AG04449 (cell line): ENCODE results near the gene JAZF1.

Source experiments
- CTCF ChIA-PET: fragments of 350-600 bp; formaldehyde crosslinking; extraction: SDS; loops from one replicate; lab custom pipeline; 2021; ENCODE audit warnings: antibody characterized with exemption; lab: Yijun Ruan, JAX
- POLR2A ChIA-PET: fragments of 400-600, 350-600 bp; formaldehyde crosslinking; extraction: SDS; loops from one replicate; lab custom pipeline; 2020; ENCODE audit warnings: antibody characterized with exemption, inconsistent platforms; lab: Yijun Ruan, JAX
- DNase-seq: peaks from one replicate; pipeline ENCODE4 v3.0.0-alpha.2; 2010; ENCODE audit warnings: low read depth, low spot score
- H3K4me3 ChIP-seq: 2 replicates; pipeline ENCODE4 v1.5.1; 2011; ENCODE audit warnings: low read depth, mild to moderate bottlenecking, control low read depth, low read length
- TF ChIP-seq, protein P1 (sequence below): IDR thresholded peaks from one replicate; pipeline ENCODE4 v1.5.1; 2011; ENCODE audit warnings: mild to moderate bottlenecking, moderate library complexity, low read length, control low read depth, inconsistent platforms; ENCODE audit not compliant: insufficient read depth; ENCODE audit errors: missing control alignments

JAZF1 gene

DNA sequence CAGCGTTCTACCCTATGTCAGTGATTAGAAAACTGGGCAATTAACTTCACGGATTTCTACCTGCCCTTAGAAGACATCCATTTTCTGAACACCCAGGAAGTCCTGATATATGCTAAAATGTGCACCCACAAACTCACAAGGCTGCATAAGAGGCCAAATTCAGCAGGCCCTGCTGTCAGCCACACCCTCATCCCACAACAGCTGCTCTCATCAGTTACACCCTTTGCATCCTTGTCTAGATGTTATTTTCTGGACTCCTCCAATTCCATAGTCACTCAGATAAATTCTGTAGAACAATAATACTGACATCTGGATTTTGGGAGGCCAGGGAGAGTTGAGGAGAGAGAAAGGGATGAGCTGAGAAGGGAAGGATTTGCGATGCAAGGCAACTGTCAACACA lies 231.7 kb downstream of the JAZF1 start:
- DNase-seq = no peak
- POLR2A ChIA-PET = no interaction called here
- CTCF ChIA-PET = no interaction called here
- H3K4me3 ChIP-seq = no peak overlapping the region
- TF ChIP-seq, protein P1, sequence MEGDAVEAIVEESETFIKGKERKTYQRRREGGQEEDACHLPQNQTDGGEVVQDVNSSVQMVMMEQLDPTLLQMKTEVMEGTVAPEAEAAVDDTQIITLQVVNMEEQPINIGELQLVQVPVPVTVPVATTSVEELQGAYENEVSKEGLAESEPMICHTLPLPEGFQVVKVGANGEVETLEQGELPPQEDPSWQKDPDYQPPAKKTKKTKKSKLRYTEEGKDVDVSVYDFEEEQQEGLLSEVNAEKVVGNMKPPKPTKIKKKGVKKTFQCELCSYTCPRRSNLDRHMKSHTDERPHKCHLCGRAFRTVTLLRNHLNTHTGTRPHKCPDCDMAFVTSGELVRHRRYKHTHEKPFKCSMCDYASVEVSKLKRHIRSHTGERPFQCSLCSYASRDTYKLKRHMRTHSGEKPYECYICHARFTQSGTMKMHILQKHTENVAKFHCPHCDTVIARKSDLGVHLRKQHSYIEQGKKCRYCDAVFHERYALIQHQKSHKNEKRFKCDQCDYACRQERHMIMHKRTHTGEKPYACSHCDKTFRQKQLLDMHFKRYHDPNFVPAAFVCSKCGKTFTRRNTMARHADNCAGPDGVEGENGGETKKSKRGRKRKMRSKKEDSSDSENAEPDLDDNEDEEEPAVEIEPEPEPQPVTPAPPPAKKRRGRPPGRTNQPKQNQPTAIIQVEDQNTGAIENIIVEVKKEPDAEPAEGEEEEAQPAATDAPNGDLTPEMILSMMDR = no peak

DNA sequence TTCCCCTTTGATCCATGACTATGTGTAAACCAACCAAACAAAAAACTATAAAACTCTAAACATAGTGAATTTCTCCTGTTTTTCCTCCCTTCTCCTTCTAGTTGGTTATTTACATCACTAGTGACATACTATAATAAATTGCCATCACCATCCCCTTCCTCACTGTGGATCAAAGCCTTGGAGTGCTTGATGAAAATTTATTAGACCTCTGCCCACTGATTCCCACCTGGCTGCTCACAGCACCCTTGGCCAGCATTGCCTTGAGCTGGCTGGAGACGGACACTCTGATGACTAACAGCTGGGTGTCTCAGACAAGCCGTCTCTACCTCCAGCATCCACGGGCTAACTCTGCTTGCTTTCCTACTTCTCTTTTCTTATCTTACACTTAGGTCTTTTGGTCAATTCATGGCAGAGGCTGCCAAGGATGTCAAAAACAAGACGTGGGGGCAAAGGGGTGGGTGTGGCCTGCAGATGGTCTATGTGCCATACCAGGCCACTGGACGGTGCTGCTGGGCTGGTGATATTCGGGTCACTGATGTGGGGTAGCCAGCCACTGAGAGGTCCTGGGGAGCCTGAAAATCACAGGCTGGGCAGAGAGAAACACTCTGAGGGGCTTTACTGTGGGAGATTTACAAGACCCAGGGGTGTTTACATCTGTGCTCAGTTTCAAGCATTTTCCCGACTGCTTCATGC lies 232.9 kb downstream of the JAZF1 start:
- no peak for DNase-seq
- H3K4me3 ChIP-seq = no peak overlapping the region
- CTCF ChIA-PET = no interaction called here
- TF ChIP-seq, protein P1 = no peak
- POLR2A ChIA-PET = no interaction called here

DNA sequence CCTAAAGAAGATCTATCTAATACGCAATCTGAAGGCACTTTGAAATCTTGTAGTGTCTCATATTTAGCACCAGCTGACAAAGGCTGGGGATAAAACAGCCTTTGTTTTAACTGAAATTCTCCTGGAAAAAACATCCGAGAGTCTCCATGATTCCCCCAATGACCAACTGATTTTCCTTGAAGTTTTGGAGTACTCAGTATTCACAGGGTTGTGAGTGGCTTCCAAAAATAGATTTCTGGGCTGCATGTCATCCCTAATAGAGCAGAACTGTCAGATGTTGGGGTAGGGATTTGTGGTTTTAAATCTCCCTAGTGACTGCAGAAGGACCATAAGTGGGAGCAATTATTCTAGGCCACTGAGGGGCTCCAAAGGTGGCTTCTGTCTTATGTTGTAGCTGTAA lies 234.2 kb downstream of the JAZF1 start:
- TF ChIP-seq, protein P1 = no peak
- CTCF ChIA-PET = interaction anchor here (1.2 to 1.9 kb wide), 2 partner anchors 132 to 147 kb away, joined by 3 to 4 read pairs; no protein-coding TSS in a partner anchor
- DNase-seq = no peak
- no peak overlapping the region for H3K4me3 ChIP-seq
- POLR2A ChIA-PET = no interaction called here

DNA sequence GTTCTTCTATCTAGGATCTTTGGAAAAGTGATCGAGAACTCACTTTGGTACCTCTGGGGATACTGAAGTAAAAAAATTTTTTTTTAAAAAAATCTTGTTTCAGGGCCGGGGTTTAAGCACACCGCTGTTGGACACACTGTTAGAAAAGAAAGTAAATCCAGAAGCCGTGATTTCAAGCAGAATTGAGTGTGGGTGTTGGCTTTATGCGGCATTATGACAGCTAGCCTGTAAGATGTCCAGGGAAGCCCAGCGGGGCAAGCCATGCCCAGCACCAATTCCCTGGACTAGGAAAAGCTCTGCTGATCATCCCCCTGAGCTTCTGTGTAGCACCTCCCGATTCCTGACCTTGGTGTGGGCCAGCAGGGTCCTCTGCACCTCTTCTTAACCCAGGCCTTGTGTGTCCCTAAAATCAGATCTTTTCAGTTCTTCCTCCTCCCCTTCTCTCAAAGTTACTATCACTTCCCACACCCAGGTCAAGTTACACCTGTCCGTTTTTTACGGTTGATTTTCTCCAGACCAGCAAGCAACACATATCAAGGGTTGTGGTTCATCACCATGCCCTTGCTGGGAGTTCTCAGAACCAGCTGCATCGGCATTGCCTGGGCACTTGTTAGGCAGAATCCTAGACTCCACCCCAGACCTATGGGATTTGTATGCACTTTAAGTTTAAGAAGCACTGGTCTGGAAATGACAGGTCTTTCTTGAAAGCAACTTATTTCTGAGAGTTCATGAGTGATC lies 235.4 kb downstream of the JAZF1 start:
- ChIA-PET POLR2A (no interaction called here), CTCF (interaction anchor here (1.2 to 1.9 kb wide), 2 partner anchors 133 to 149 kb away, joined by 3 to 4 read pairs; no protein-coding TSS in a partner anchor)
- DNase-seq = no peak
- TF ChIP-seq, protein P1 = no peak
- H3K4me3 ChIP-seq = no peak overlapping the region

DNA sequence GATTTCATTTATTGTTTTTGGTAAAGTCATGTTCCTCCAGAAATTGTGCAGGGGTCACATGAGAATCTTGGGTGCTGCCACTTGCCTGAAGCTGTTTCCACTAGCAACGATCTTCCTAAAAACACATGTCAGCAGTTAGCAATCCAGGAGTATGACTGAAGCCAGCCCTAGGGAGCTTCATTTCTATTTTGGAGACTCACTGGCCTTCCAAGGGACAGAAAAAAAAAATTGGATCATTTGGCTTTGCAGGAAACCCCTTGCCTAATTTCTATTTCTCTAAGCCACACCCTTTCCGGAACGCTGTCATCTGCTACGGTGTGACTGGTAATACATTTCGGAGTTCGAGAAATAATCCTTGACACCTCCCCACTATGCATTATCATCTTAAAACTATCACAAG lies 236.0 kb downstream of the JAZF1 start:
- ChIA-PET POLR2A (no interaction called here), CTCF (interaction anchor here (1.4 kb wide), 1 partner anchor 75 kb away, joined by 5 read pairs; no protein-coding TSS in a partner anchor)
- TF ChIP-seq, protein P1 = no peak
- H3K4me3 ChIP-seq = no peak overlapping the region
- no peak for DNase-seq

DNA sequence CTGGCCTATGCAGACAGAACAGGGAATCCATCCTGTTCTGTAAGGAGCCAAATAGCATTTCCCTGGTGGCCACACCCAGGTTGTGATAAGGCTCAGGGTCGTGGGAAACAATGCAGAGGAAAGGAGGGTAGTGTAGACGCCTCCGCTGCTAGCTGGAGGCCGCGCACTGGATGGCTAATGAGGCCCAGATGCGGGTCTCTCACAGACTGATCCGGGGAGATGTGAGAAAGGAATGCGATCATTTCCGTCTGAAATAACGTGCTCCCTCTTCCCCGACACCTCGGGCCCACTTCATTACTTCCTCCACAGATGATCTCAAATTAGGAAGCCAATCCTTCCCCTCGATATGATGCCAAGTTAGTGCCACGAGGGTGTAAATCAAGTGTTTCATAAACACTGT lies 237.4 kb downstream of the JAZF1 start:
- H3K4me3 ChIP-seq = no peak overlapping the region
- POLR2A ChIA-PET = no interaction called here
- TF ChIP-seq, protein P1 = no peak

More for the DNA sequence above, 237.4 kb downstream of the JAZF1 start:
- CTCF ChIA-PET = interaction anchor here (1.4 kb wide), 1 partner anchor 77 kb away, joined by 5 read pairs; no protein-coding TSS in a partner anchor
- DNase-seq = no peak
